Peyer's patch (tissue), 4 donors: ENCODE results near the gene LILRB3.

Experiments used
- CTCF ChIP-seq, 6 experiments: fragments of 450-650 bp in 4 of 6; fragments of 200-600 bp in 2 of 6; sonication (generic) in 1 of 6; IDR thresholded peaks; one replicate each; pipeline ENCODE4 v1.5.1; 2017 to 2019; ENCODE audit warnings: antibody characterized with exemption in 6 of 6, mild to moderate bottlenecking in 3 of 6, moderate library complexity in 1 of 6
- POLR2A ChIP-seq, 2 donors: fragments of 450-650 bp; IDR thresholded peaks; one replicate each; pipeline ENCODE4 v1.5.1; 2017; ENCODE audit warnings: antibody characterized with exemption in 2 of 2, mild to moderate bottlenecking in 2 of 2, moderate library complexity in 2 of 2

GRCh38 chr19:54206030-54206830 lies 16.6 kb downstream of the LILRB3 start:
- TF ChIP-seq CTCF (IDR thresholded peaks at IDR 0.05) (no peak), POLR2A (IDR thresholded peaks at IDR 0.05) (no peak)
